ENCODE data around the gene DEFB116. TPM values are rescaled to one million over a fixed set of nuclear protein-coding genes. Genes with fewer than 3 reads are reported as not detected.

Gene DEFB116, protein sequence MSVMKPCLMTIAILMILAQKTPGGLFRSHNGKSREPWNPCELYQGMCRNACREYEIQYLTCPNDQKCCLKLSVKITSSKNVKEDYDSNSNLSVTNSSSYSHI
- not detected in 2 replicates for total RNA-seq (ENCODE audit: low replicate concordance)

DNA sequence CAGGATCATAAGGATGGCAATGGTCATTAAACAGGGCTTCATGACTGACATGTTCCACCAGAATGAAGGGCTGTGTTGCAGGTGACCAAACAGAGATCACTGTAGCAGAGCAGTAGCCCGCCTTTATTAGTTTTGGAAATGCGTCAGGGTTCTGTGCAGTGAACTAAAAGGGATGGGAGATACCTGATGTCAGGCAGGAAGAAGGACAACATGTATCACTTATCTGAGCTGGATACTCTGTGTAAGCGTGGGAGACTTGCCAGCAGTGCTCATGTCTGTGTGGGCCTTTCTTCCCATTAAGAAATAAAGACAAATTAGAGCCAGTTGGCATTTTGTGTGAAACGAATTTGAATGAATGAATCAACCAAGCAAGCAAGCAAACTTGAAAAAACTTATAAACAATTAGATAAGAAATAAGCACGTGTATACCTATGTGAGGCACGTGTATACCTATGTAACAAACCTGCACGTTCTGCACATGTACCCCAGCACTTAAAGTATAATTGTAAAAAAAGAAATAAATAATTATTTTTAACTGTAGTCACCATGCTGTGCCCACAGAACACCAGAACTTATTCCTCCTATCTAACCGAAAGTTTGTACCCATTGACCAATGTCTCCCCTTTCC is at the start of gene DEFB116:
TSS of gene DEFB116 (minus strand) at position 51 of the 628 bp plus-strand sequence. CDS start at position 51, 0 bp downstream.

DNA sequence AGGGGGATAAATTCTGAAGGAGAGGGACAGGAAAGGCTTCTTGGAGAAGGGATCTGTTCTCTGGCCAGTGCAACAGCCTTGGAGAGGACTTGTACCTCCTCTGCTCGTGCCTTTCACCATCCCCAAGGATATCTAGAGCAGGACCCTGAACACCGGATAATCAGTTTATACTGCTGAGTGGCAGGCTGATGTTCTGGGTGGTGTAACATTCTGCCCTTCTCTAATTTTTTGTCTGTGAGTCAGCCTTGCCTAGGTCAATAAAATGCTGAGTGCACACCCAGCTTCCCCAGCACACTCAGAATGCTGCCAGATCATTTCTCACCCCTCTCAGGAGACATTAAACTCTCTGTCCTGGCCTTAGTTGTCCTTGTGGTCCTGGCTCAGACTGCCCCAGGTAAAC is 51.0 kb downstream of the DEFB116 start, which contains the start of gene DEFB115:
TSS of gene DEFB115 (plus strand) at position 301 of the 400 bp plus-strand sequence. CDS start at position 301, 0 bp downstream.

Other genes starting within 250 kb of the DEFB116 start
- gene DEFB115, start 50.9 kb downstream of the DEFB116 start, total RNA-seq (ENCODE audit: low replicate concordance) = not detected in 2 replicates
- not detected in 2 replicates for gene DEFB118, start 60.0 kb upstream of the DEFB116 start, total RNA-seq (ENCODE audit: low replicate concordance)
- not detected in 2 replicates for gene DEFB119, start 82.0 kb upstream of the DEFB116 start, total RNA-seq (ENCODE audit: low replicate concordance)
- not detected in 2 replicates for gene DEFB121, start 97.6 kb upstream of the DEFB116 start, total RNA-seq (ENCODE audit: low replicate concordance)
- not detected in 2 replicates for gene DEFB123, start 132.0 kb upstream of the DEFB116 start, total RNA-seq (ENCODE audit: low replicate concordance)
- gene DEFB124, start 166.5 kb upstream of the DEFB116 start, total RNA-seq (ENCODE audit: low replicate concordance) = not detected in 2 replicates
- gene REM1, start 166.7 kb upstream of the DEFB116 start, total RNA-seq (ENCODE audit: low replicate concordance) = 0.15 TPM in 1 of 2 replicates, not detected in the other
- gene HM13, start 205.9 kb upstream of the DEFB116 start, total RNA-seq (ENCODE audit: low replicate concordance) = 45.0 and 55.8 TPM in 2 replicates